ENCODE data around the gene ZNF366. TPM values are rescaled to one million over a fixed set of nuclear protein-coding genes. Genes with fewer than 3 reads are reported as not detected.

ZNF366 gene
- total RNA-seq, 5 donors from 2014 or later (not counting 1 experiment from before 2014, with no cell fraction given) = 0.13 to 0.14 TPM; not detected in 3

GRCh38 chr5:72474046-72474500 lies 33.1 kb downstream of the ZNF366 start:
- CTCF ChIA-PET = interaction anchor here in 1 of 2 donors (0.5 kb wide), 1 partner anchor 84 kb away, joined by 6 read pairs; no protein-coding TSS in a partner anchor
- H3K27me3 Mint-ChIP-seq = peaks cover 16 to 22% of the 10 kb centered on the region in 2 donors
- H3K27ac ChIP-seq (ENCODE audit: low read length) = no peak overlapping the region

GRCh38 chr5:72472666-72473422 lies 34.4 kb downstream of the ZNF366 start:
- Histone ChIP-seq H3K36me3 (ENCODE audit: control insufficient read depth in 2 of 2, extremely low read depth in 1 of 2, insufficient read depth in 1 of 2, low read length in 1 of 2) (no peaks in the 10 kb centered on the region), H3K9me3 (no peaks in the 10 kb centered on the region), H3K4me1 (ENCODE audit: control insufficient read depth in 1 of 2, extremely low read depth in 1 of 2, insufficient read depth in 2 of 2, low read length in 2 of 2) (no peaks in the 10 kb centered on the region), H3K27me3 (replicated peaks in 1 of 2; ENCODE audit: control insufficient read depth in 2 of 2, extremely low read depth in 1 of 2, insufficient read depth in 2 of 2, low read length in 1 of 2) (peaks cover 0 to 6% of the 10 kb centered on the region in 2 experiments), H3K4me3 (ENCODE audit: control insufficient read depth in 1 of 2, extremely low read depth in 1 of 2, low read length in 1 of 2) (no peak overlapping the region), H3K27ac (ENCODE audit: low read length) (no peak overlapping the region)
- POLR2A ChIA-PET = no interaction called here
- Mint-ChIP-seq H3K27ac (no peak overlapping the region), H3K4me1 (no peaks in the 10 kb centered on the region), H3K9me3 (no peaks in the 10 kb centered on the region), H3K36me3 (no peaks in the 10 kb centered on the region), H3K27me3 (peaks cover 16 to 25% of the 10 kb centered on the region in 2 donors), H3K4me3 (no peak overlapping the region)
- ATAC-seq (replicated peaks in 1 of 4) = no peak
- CTCF ChIA-PET = no interaction called here
- WGBS (ENCODE audit: insufficient coverage) = 43% methylated on average over 2 of the region's 6 CpGs
- DNase-seq = no peak

More at GRCh38 chr5:72474046-72474500, 33.1 kb downstream of the ZNF366 start:
- no peak for ATAC-seq (replicated peaks in 1 of 4)
- H3K27ac Mint-ChIP-seq = no peak overlapping the region
- H3K4me1 ChIP-seq (ENCODE audit: control insufficient read depth in 1 of 2, extremely low read depth in 1 of 2, insufficient read depth in 2 of 2, low read length in 2 of 2) = no peaks in the 10 kb centered on the region
- WGBS (ENCODE audit: insufficient coverage) = no CpG with 5 or more reads among the region's 1 CpG
- no peak overlapping the region for H3K4me3 ChIP-seq (ENCODE audit: control insufficient read depth in 1 of 2, extremely low read depth in 1 of 2, low read length in 1 of 2)
- no peaks in the 10 kb centered on the region for H3K9me3 ChIP-seq
- no peaks in the 10 kb centered on the region for H3K36me3 ChIP-seq (ENCODE audit: control insufficient read depth in 2 of 2, extremely low read depth in 1 of 2, insufficient read depth in 1 of 2, low read length in 1 of 2)
- DNase-seq = no peak
- no peaks in the 10 kb centered on the region for H3K9me3 Mint-ChIP-seq
- H3K4me1 Mint-ChIP-seq = no peaks in the 10 kb centered on the region
- peaks cover 0 to 6% of the 10 kb centered on the region in 2 experiments for H3K27me3 ChIP-seq (replicated peaks in 1 of 2; ENCODE audit: control insufficient read depth in 2 of 2, extremely low read depth in 1 of 2, insufficient read depth in 2 of 2, low read length in 1 of 2)
- H3K4me3 Mint-ChIP-seq = no peak overlapping the region
- POLR2A ChIA-PET = no interaction called here
- no peaks in the 10 kb centered on the region for H3K36me3 Mint-ChIP-seq

GRCh38 chr5:72472031-72472430 lies 35.2 kb downstream of the ZNF366 start:
- Mint-ChIP-seq H3K9me3 (no peaks in the 10 kb centered on the region), H3K4me1 (no peaks in the 10 kb centered on the region), H3K27ac (no peak overlapping the region), H3K36me3 (no peaks in the 10 kb centered on the region), H3K27me3 (peaks cover 16 to 22% of the 10 kb centered on the region in 2 donors), H3K4me3 (no peak overlapping the region)
- Histone ChIP-seq H3K27ac (ENCODE audit: low read length) (no peak overlapping the region), H3K9me3 (no peaks in the 10 kb centered on the region), H3K27me3 (replicated peaks in 1 of 2; ENCODE audit: control insufficient read depth in 2 of 2, extremely low read depth in 1 of 2, insufficient read depth in 2 of 2, low read length in 1 of 2) (peaks cover 0 to 6% of the 10 kb centered on the region in 2 experiments), H3K4me1 (ENCODE audit: control insufficient read depth in 1 of 2, extremely low read depth in 1 of 2, insufficient read depth in 2 of 2, low read length in 2 of 2) (no peaks in the 10 kb centered on the region), H3K36me3 (ENCODE audit: control insufficient read depth in 2 of 2, extremely low read depth in 1 of 2, insufficient read depth in 1 of 2, low read length in 1 of 2) (no peaks in the 10 kb centered on the region), H3K4me3 (ENCODE audit: control insufficient read depth in 1 of 2, extremely low read depth in 1 of 2, low read length in 1 of 2) (no peak overlapping the region)
- ATAC-seq (replicated peaks in 1 of 4) (no peak), DNase-seq (no peak)
- ChIA-PET POLR2A (no interaction called here), CTCF (interaction anchor here in 1 of 2 donors (0.9 kb wide), 1 partner anchor 41 kb away, joined by 3 read pairs; no protein-coding TSS in a partner anchor)
- no CpG with 5 or more reads among the region's 1 CpG for WGBS (ENCODE audit: insufficient coverage)

GRCh38 chr5:72470826-72471225 lies 36.4 kb downstream of the ZNF366 start:
- no peaks in the 10 kb centered on the region for H3K36me3 Mint-ChIP-seq
- H3K27me3 Mint-ChIP-seq = peaks cover 16 to 21% of the 10 kb centered on the region in 2 donors
- DNase-seq (no peak), ATAC-seq (replicated peaks in 1 of 4) (no peak)
- H3K27ac Mint-ChIP-seq = no peak overlapping the region
- H3K4me1 Mint-ChIP-seq = no peaks in the 10 kb centered on the region
- no CpG with 5 or more reads among the region's 2 CpGs for WGBS (ENCODE audit: insufficient coverage)
- Histone ChIP-seq H3K27ac (ENCODE audit: low read length) (no peak overlapping the region), H3K4me1 (ENCODE audit: control insufficient read depth in 1 of 2, extremely low read depth in 1 of 2, insufficient read depth in 2 of 2, low read length in 2 of 2) (no peaks in the 10 kb centered on the region), H3K36me3 (ENCODE audit: control insufficient read depth in 2 of 2, extremely low read depth in 1 of 2, insufficient read depth in 1 of 2, low read length in 1 of 2) (no peaks in the 10 kb centered on the region), H3K4me3 (ENCODE audit: control insufficient read depth in 1 of 2, extremely low read depth in 1 of 2, low read length in 1 of 2) (no peak overlapping the region), H3K27me3 (replicated peaks in 1 of 2; ENCODE audit: control insufficient read depth in 2 of 2, extremely low read depth in 1 of 2, insufficient read depth in 2 of 2, low read length in 1 of 2) (peaks cover 0 to 6% of the 10 kb centered on the region in 2 experiments), H3K9me3 (no peaks in the 10 kb centered on the region)
- CTCF ChIA-PET = interaction anchor here in 1 of 2 donors (0.9 kb wide), 1 partner anchor 42 kb away, joined by 3 read pairs; no protein-coding TSS in a partner anchor
- no peaks in the 10 kb centered on the region for H3K9me3 Mint-ChIP-seq
- POLR2A ChIA-PET = no interaction called here
- H3K4me3 Mint-ChIP-seq = no peak overlapping the region

- Mint-ChIP-seq H3K4me3 (no peak overlapping the region), H3K36me3 (no peaks in the 10 kb centered on the region), H3K9me3 (no peaks in the 10 kb centered on the region), H3K27ac (no peak overlapping the region), H3K27me3 (peaks cover 10 to 17% of the 10 kb centered on the region in 2 donors), H3K4me1 (no peaks in the 10 kb centered on the region)
- no peak overlapping the region for H3K4me3 ChIP-seq (ENCODE audit: control insufficient read depth in 1 of 2, extremely low read depth in 1 of 2, low read length in 1 of 2)
- DNase-seq (no peak), ATAC-seq (replicated peaks in 1 of 4) (no peak)
- no peak overlapping the region for H3K27ac ChIP-seq (ENCODE audit: low read length)
- POLR2A ChIA-PET = no interaction called here
- CTCF ChIA-PET = interaction anchor here in 1 of 2 donors (0.6 kb wide), 1 partner anchor 8 kb away, joined by 3 read pairs; no protein-coding TSS in a partner anchor
- H3K27me3 ChIP-seq (replicated peaks in 1 of 2; ENCODE audit: control insufficient read depth in 2 of 2, extremely low read depth in 1 of 2, insufficient read depth in 2 of 2, low read length in 1 of 2) = peaks cover 0 to 3% of the 10 kb centered on the region in 2 experiments
- no peaks in the 10 kb centered on the region for H3K36me3 ChIP-seq (ENCODE audit: control insufficient read depth in 2 of 2, extremely low read depth in 1 of 2, insufficient read depth in 1 of 2, low read length in 1 of 2)
- H3K9me3 ChIP-seq = no peaks in the 10 kb centered on the region
- WGBS (ENCODE audit: insufficient coverage) = no CpG with 5 or more reads among the region's 1 CpG
- no peaks in the 10 kb centered on the region for H3K4me1 ChIP-seq (ENCODE audit: control insufficient read depth in 1 of 2, extremely low read depth in 1 of 2, insufficient read depth in 2 of 2, low read length in 2 of 2)
Observed at GRCh38 chr5:72468606-72469005, 38.6 kb downstream of the ZNF366 start.

- ATAC-seq (replicated peaks in 1 of 4) (no peak), DNase-seq (no peak)
- H3K4me1 ChIP-seq (ENCODE audit: control insufficient read depth in 1 of 2, extremely low read depth in 1 of 2, insufficient read depth in 2 of 2, low read length in 2 of 2) = no peaks in the 10 kb centered on the region
- ChIA-PET CTCF (interaction anchor here in 1 of 2 donors (0.6 kb wide), 1 partner anchor 8 kb away, joined by 3 read pairs; no protein-coding TSS in a partner anchor), POLR2A (no interaction called here)
- H3K4me3 ChIP-seq (ENCODE audit: control insufficient read depth in 1 of 2, extremely low read depth in 1 of 2, low read length in 1 of 2) = no peak overlapping the region
- 80% methylated on average over 3 of the region's 5 CpGs for whole genome bisulfite sequencing (ENCODE audit: insufficient coverage)
- H3K9me3 ChIP-seq = no peaks in the 10 kb centered on the region
- H3K4me1 Mint-ChIP-seq = no peaks in the 10 kb centered on the region
- H3K36me3 ChIP-seq (ENCODE audit: control insufficient read depth in 2 of 2, extremely low read depth in 1 of 2, insufficient read depth in 1 of 2, low read length in 1 of 2) = no peaks in the 10 kb centered on the region
- H3K36me3 Mint-ChIP-seq = no peaks in the 10 kb centered on the region
- H3K27ac Mint-ChIP-seq = no peak overlapping the region
- H3K9me3 Mint-ChIP-seq = no peaks in the 10 kb centered on the region
- H3K27ac ChIP-seq (ENCODE audit: low read length) = no peak overlapping the region
- peaks cover 0 to 3% of the 10 kb centered on the region in 2 experiments for H3K27me3 ChIP-seq (replicated peaks in 1 of 2; ENCODE audit: control insufficient read depth in 2 of 2, extremely low read depth in 1 of 2, insufficient read depth in 2 of 2, low read length in 1 of 2)
- H3K4me3 Mint-ChIP-seq = no peak overlapping the region
- H3K27me3 Mint-ChIP-seq = peaks cover 9 to 16% of the 10 kb centered on the region in 2 donors
Observed at GRCh38 chr5:72468024-72468423, 39.2 kb downstream of the ZNF366 start.

Data from T-cell (primary cell).